A549 (cell line): ENCODE results near the gene BOC.

ENCODE experiments used
- CTCF ChIP-seq: fragments of >200 bp; sonication (Bioruptor Twin); formaldehyde crosslinking; IDR thresholded peaks from 3 replicates; pipeline ENCODE4 v1.5.1; 2016
- KDM1A ChIP-seq: fragments of 200-600 bp; sonication (generic); IDR thresholded peaks from 2 replicates; pipeline ENCODE4 v1.6.1; 2016; ENCODE audit warnings: low read depth, mild to moderate bottlenecking
- POLR2A ChIP-seq: IDR thresholded peaks from 2 replicates; pipeline ENCODE4 v1.6.1; 2012; ENCODE audit warnings: mild to moderate bottlenecking, low read length
- RFX5 ChIP-seq: fragments of 450-650 bp; IDR thresholded peaks from 2 replicates; pipeline ENCODE4 v1.7.1; 2014; ENCODE audit warnings: antibody characterized with exemption, mild to moderate bottlenecking, moderate library complexity
- TF ChIP-seq, protein P1 (sequence below): fragments of 250-450 bp; sonication (Bioruptor Pico); IDR thresholded peaks from 2 replicates; pipeline ENCODE4 v1.5.0; 2021; ENCODE audit warnings: mild to moderate bottlenecking, moderate library complexity, borderline replicate concordance

DNA sequence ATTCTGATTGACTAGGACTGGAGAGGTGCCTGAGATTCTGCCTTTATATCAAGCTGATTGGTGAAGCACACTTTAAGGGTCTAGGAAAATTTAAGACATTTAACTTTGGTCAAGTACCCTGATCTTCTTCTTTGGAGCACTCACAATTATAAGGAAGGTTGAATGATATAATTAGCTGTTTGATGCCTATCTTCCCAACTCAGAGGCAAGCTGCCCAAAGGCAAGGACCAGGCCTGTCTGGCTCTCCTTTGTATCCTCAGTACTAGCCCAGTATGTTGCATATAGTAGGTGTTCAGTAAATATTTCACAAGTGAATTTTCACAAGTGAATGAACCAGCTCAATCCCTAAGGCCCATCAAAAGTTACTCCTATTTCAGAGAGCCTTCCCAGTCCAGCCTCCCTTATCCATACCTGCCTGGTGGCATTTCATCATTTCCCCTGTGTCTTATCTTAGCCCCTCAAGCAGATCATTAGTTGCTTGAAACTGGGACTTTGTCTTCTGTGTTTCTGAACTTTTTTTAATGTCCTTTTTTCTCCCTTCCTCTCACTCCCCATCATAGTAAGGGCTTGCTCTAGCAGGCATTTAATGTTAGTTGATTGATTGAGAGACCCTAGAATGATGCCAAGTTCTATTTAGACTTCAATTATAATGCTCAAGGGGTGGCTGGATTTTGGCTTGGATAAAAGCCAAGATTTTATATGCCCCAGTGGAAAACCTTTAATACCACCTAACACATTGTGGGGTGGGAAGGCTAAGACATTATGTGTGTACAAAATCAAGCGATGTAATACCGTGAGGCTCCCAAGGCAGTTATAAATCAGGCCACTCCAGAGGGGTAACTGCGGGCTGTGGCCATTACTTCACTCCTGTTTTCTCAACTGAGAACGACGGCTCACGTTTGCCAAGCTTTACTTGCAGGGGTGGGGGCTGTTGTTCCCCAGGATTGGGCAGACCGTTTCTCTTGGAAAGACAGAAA lies 43.2 kb upstream of the BOC start:
- TF ChIP-seq CTCF: no peak
- TF ChIP-seq RFX5: no peak
- TF ChIP-seq POLR2A: no peak
- TF ChIP-seq, protein P1, sequence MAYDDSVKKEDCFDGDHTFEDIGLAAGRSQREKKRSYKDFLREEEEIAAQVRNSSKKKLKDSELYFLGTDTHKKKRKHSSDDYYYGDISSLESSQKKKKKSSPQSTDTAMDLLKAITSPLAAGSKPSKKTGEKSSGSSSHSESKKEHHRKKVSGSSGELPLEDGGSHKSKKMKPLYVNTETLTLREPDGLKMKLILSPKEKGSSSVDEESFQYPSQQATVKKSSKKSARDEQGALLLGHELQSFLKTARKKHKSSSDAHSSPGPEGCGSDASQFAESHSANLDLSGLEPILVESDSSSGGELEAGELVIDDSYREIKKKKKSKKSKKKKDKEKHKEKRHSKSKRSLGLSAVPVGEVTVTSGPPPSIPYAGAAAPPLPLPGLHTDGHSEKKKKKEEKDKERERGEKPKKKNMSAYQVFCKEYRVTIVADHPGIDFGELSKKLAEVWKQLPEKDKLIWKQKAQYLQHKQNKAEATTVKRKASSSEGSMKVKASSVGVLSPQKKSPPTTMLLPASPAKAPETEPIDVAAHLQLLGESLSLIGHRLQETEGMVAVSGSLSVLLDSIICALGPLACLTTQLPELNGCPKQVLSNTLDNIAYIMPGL (CRISPR knock-in tag): no peak
- no peak for TF ChIP-seq KDM1A
